ENCODE measurements around the gene PLXNA2.

GRCh38 chr1:208201229-208201628 lies 43.0 kb downstream of the PLXNA2 start:
- TF ChIP-seq CTCF (conservative IDR thresholded peaks at IDR 0.05; ENCODE audit: low read depth, low read length) (no peak), EZH2 (IDR thresholded peaks at IDR 0.05; ENCODE audit: borderline replicate concordance, low read depth, low read length, poor library complexity, severe bottlenecking) (no peak)
